ENCODE measurements around the gene OPA3.

OPA3 gene

GRCh38 chr19:45577111-45577905 is 7.3 kb downstream of the OPA3 start:
- no peaks in the 10 kb centered on the region for H3K36me3 ChIP-seq (ENCODE audit: control insufficient read depth, insufficient read depth, low read length, severe bottlenecking)
- H3K9ac ChIP-seq (ENCODE audit: low read length): peak overlapping the region; percentile 63
- H3K27me3 ChIP-seq (replicated peaks; ENCODE audit: control insufficient read depth, insufficient read depth, low read length): no peaks in the 10 kb centered on the region
- peak overlapping the region; percentile 16 for H3K4me3 ChIP-seq (ENCODE audit: low read length)
- DNase-seq (ENCODE audit: low read depth): peak; percentile 85
- H3K9me3 ChIP-seq (ENCODE audit: control insufficient read depth, low read length): no peaks in the 10 kb centered on the region
- peaks cover 20% of the 10 kb centered on the region for H3K4me1 ChIP-seq (ENCODE audit: control insufficient read depth, insufficient read depth, low read length)

DNA sequence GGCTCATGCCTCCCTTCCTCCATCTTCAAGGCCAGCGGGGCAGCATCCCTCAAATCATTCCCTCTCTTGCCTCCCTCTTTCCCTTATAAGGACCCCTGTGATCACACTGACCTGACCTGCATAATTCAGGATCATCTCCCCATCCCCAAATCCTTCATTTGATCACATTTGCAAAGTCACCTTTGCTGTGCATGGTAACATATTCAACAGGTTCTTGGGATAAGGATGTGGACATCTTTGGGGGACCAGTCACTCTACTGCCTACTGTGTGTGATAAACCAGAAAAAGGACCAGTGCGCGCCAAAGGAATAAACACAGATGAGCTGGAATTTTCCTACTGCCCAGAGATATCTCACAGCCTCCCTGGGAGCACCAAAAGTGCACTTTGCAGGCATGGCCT is 7.9 kb downstream of the OPA3 start:
- Histone ChIP-seq H3K27me3 (replicated peaks; ENCODE audit: control insufficient read depth, insufficient read depth, low read length) (no peaks in the 10 kb centered on the region), H3K9ac (ENCODE audit: low read length) (peak overlapping the region; percentile 63), H3K9me3 (ENCODE audit: control insufficient read depth, low read length) (no peaks in the 10 kb centered on the region), H3K4me1 (ENCODE audit: control insufficient read depth, insufficient read depth, low read length) (peaks cover 20% of the 10 kb centered on the region), H3K36me3 (ENCODE audit: control insufficient read depth, insufficient read depth, low read length, severe bottlenecking) (no peaks in the 10 kb centered on the region), H3K4me3 (ENCODE audit: low read length) (peak overlapping the region; percentile 16)
- DNase-seq (ENCODE audit: low read depth): no peak

- no peak for DNase-seq (ENCODE audit: low read depth)
- no peaks in the 10 kb centered on the region for H3K27me3 ChIP-seq (replicated peaks; ENCODE audit: control insufficient read depth, insufficient read depth, low read length)
- H3K4me1 ChIP-seq (ENCODE audit: control insufficient read depth, insufficient read depth, low read length): peaks cover 21% of the 10 kb centered on the region
- no peak overlapping the region for H3K9ac ChIP-seq (ENCODE audit: low read length)
- H3K36me3 ChIP-seq (ENCODE audit: control insufficient read depth, insufficient read depth, low read length, severe bottlenecking): no peaks in the 10 kb centered on the region
- no peak overlapping the region for H3K4me3 ChIP-seq (ENCODE audit: low read length)
- H3K9me3 ChIP-seq (ENCODE audit: control insufficient read depth, low read length): no peaks in the 10 kb centered on the region
These were observed 9.4 kb downstream of the OPA3 start for GRCh38 chr19:45575216-45575615.

DNA sequence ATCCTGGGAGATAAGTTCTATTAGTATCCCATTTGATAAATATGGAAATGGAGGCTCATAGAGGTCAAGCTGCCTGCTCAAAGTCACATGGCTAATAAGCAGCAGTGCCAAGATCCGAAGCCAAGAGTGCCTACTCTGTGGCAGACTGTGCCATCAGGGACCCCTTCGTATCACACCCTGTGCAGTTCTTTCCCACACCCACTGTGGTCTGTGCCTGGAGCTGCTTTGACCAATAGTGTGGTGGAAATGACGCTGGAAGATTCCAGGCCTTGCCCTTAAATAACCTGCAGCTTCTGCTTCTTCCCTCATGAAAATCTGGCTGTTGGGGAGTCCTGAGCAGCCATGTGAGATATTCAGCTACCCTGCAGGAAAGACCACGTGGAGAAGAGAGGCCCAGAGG is 10.1 kb downstream of the OPA3 start:
- Histone ChIP-seq H3K36me3 (ENCODE audit: control insufficient read depth, insufficient read depth, low read length, severe bottlenecking) (no peaks in the 10 kb centered on the region), H3K27me3 (replicated peaks; ENCODE audit: control insufficient read depth, insufficient read depth, low read length) (no peaks in the 10 kb centered on the region), H3K9me3 (ENCODE audit: control insufficient read depth, low read length) (no peaks in the 10 kb centered on the region), H3K4me1 (ENCODE audit: control insufficient read depth, insufficient read depth, low read length) (peaks cover 27% of the 10 kb centered on the region), H3K4me3 (ENCODE audit: low read length) (no peak overlapping the region), H3K9ac (ENCODE audit: low read length) (no peak overlapping the region)
- DNase-seq (ENCODE audit: low read depth): no peak

- no peaks in the 10 kb centered on the region for H3K36me3 ChIP-seq (ENCODE audit: control insufficient read depth, insufficient read depth, low read length, severe bottlenecking)
- H3K4me1 ChIP-seq (ENCODE audit: control insufficient read depth, insufficient read depth, low read length): peaks cover 23% of the 10 kb centered on the region
- no peak for DNase-seq (ENCODE audit: low read depth)
- H3K9me3 ChIP-seq (ENCODE audit: control insufficient read depth, low read length): no peaks in the 10 kb centered on the region
- no peaks in the 10 kb centered on the region for H3K27me3 ChIP-seq (replicated peaks; ENCODE audit: control insufficient read depth, insufficient read depth, low read length)
- no peak overlapping the region for H3K4me3 ChIP-seq (ENCODE audit: low read length)
- H3K9ac ChIP-seq (ENCODE audit: low read length): no peak overlapping the region
These were observed 13.0 kb downstream of the OPA3 start for GRCh38 chr19:45571457-45572220.

GRCh38 chr19:45569619-45570421 is 14.8 kb downstream of the OPA3 start:
- no peaks in the 10 kb centered on the region for H3K36me3 ChIP-seq (ENCODE audit: control insufficient read depth, insufficient read depth, low read length, severe bottlenecking)
- peak overlapping the region; percentile 31 for H3K9ac ChIP-seq (ENCODE audit: low read length)
- H3K27me3 ChIP-seq (replicated peaks; ENCODE audit: control insufficient read depth, insufficient read depth, low read length): no peaks in the 10 kb centered on the region
- H3K9me3 ChIP-seq (ENCODE audit: control insufficient read depth, low read length): no peaks in the 10 kb centered on the region
- DNase-seq (ENCODE audit: low read depth): peak; percentile 62
- H3K4me1 ChIP-seq (ENCODE audit: control insufficient read depth, insufficient read depth, low read length): peaks cover 20% of the 10 kb centered on the region
- H3K4me3 ChIP-seq (ENCODE audit: low read length): no peak overlapping the region

GRCh38 chr19:45568732-45569131 is 15.9 kb downstream of the OPA3 start:
- Histone ChIP-seq H3K27me3 (replicated peaks; ENCODE audit: control insufficient read depth, insufficient read depth, low read length) (no peaks in the 10 kb centered on the region), H3K9ac (ENCODE audit: low read length) (no peak overlapping the region), H3K36me3 (ENCODE audit: control insufficient read depth, insufficient read depth, low read length, severe bottlenecking) (no peaks in the 10 kb centered on the region), H3K4me3 (ENCODE audit: low read length) (no peak overlapping the region), H3K9me3 (ENCODE audit: control insufficient read depth, low read length) (no peaks in the 10 kb centered on the region), H3K4me1 (ENCODE audit: control insufficient read depth, insufficient read depth, low read length) (peaks cover 20% of the 10 kb centered on the region)
- peak; percentile 34 for DNase-seq (ENCODE audit: low read depth)

DNA sequence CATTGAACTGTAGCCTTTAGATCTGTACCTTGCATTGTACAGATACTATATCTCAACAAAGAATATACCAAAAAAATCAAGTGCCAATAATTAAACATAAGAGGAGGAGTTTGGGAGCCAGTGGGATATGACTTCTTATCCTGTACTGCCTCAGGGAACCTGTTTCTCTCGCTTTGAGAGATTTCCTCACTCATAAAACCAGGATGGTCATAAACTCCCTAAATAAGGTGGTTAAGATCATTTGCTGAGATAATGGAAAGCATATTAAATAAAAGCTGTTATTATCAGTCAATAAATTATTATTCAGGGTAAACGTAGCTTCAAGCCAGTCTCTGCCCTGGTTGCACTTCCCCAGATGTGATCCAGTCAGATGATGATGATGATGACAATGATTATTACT is 17.0 kb downstream of the OPA3 start:
- H3K27me3 ChIP-seq (replicated peaks; ENCODE audit: control insufficient read depth, insufficient read depth, low read length): no peaks in the 10 kb centered on the region
- no peaks in the 10 kb centered on the region for H3K36me3 ChIP-seq (ENCODE audit: control insufficient read depth, insufficient read depth, low read length, severe bottlenecking)
- H3K9ac ChIP-seq (ENCODE audit: low read length): no peak overlapping the region
- no peak for DNase-seq (ENCODE audit: low read depth)
- peaks cover 25% of the 10 kb centered on the region for H3K4me1 ChIP-seq (ENCODE audit: control insufficient read depth, insufficient read depth, low read length)
- H3K4me3 ChIP-seq (ENCODE audit: low read length): no peak overlapping the region
- no peaks in the 10 kb centered on the region for H3K9me3 ChIP-seq (ENCODE audit: control insufficient read depth, low read length)

DNA sequence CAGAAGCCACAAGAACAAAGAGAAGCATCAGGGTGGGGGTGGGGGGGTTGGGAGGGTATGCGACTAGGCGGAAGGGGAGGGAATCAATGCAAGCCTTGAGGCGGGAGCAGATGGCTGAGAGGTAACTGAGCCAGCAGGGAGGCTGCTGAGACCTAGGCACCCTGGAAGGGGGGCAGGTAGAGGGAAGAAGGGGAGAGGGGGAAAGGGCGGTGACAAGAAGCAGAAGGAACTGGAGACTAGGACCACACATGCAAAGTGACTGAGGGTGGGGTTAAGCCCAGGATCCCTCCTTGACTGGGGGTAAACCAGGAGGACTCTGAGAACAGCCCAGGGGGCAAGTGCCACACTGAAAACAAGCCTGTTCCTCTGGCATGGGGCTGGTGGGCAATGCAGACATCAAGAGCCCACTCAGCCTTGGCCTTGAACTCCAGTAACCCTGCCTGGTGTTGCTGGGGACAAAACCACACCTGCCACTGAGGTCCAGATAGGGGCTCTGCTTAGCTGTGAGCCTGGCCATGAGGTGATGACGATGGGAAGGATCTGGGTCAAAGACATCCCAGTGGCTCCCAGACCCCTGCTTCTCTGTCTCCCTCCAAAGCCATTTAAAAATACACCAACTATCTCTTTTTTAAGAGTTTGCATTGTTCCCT is 20.3 kb downstream of the OPA3 start:
- no peak overlapping the region for H3K4me3 ChIP-seq (ENCODE audit: low read length)
- H3K9ac ChIP-seq (ENCODE audit: low read length): no peak overlapping the region
- no peak for DNase-seq (ENCODE audit: low read depth)
- no peaks in the 10 kb centered on the region for H3K27me3 ChIP-seq (replicated peaks; ENCODE audit: control insufficient read depth, insufficient read depth, low read length)
- no peaks in the 10 kb centered on the region for H3K36me3 ChIP-seq (ENCODE audit: control insufficient read depth, insufficient read depth, low read length, severe bottlenecking)
- H3K9me3 ChIP-seq (ENCODE audit: control insufficient read depth, low read length): no peaks in the 10 kb centered on the region
- peaks cover 18% of the 10 kb centered on the region for H3K4me1 ChIP-seq (ENCODE audit: control insufficient read depth, insufficient read depth, low read length)

DNA sequence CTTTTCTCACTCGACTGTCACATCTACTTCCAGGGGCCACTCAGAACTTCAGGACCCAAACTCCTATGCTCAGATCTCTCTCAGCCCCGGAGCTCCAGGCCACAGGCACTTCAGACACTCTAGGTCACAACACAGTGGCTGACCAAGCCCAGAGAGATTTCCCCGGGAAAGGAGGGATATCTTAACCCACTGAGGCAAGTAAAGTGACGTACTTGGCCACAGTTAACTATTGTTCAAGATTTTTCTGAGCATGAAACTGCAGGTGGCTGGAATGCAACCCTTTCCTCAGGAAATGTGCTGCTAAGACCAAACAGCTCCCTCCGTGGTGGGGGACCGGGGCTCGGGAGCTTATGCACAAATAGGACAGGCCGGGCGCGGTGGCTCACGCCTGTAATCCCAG is 23.9 kb downstream of the OPA3 start:
- H3K4me1 ChIP-seq (ENCODE audit: control insufficient read depth, insufficient read depth, low read length): peaks cover 7% of the 10 kb centered on the region
- no peaks in the 10 kb centered on the region for H3K9me3 ChIP-seq (ENCODE audit: control insufficient read depth, low read length)
- H3K4me3 ChIP-seq (ENCODE audit: low read length): no peak overlapping the region
- DNase-seq (ENCODE audit: low read depth): no peak
- H3K27me3 ChIP-seq (replicated peaks; ENCODE audit: control insufficient read depth, insufficient read depth, low read length): no peaks in the 10 kb centered on the region
- peaks cover 3% of the 10 kb centered on the region for H3K36me3 ChIP-seq (ENCODE audit: control insufficient read depth, insufficient read depth, low read length, severe bottlenecking)
- H3K9ac ChIP-seq (ENCODE audit: low read length): no peak overlapping the region

DNA sequence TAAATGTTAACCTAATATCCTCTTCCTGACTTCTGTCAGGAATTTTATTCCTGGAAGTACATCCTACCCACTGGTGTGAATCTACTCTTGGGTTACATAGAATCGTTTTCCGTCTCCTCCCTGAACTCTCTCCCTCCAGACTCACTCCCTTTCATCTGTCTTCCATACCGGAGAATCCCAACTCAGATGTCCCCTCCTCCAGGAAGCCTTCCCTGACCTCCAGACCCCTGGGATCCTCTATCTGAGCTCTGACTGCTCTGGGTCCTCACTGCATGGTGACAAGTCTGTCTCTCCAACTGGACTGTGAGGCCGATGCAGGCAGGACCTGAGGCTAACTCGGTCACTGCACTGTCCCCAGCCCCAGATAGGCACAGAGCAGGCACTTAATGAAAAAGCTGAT is 24.6 kb downstream of the OPA3 start:
- H3K36me3 ChIP-seq (ENCODE audit: control insufficient read depth, insufficient read depth, low read length, severe bottlenecking): peaks cover 3% of the 10 kb centered on the region
- no peak for DNase-seq (ENCODE audit: low read depth)
- no peak overlapping the region for H3K4me3 ChIP-seq (ENCODE audit: low read length)

More for the DNA sequence above, 24.6 kb downstream of the OPA3 start:
- Histone ChIP-seq H3K4me1 (ENCODE audit: control insufficient read depth, insufficient read depth, low read length) (peaks cover 7% of the 10 kb centered on the region), H3K27me3 (replicated peaks; ENCODE audit: control insufficient read depth, insufficient read depth, low read length) (no peaks in the 10 kb centered on the region), H3K9ac (ENCODE audit: low read length) (no peak overlapping the region), H3K9me3 (ENCODE audit: control insufficient read depth, low read length) (no peaks in the 10 kb centered on the region)

Measured in adipocyte (in vitro differentiated cells).